A549 (cell line): Measurements from ENCODE around the gene CDK17. TPM values are rescaled to one million over a fixed set of nuclear protein-coding genes. Genes with fewer than 3 reads are reported as not detected.

Experiments used
- ATAC-seq, 2 experiments: fragments of 200-7000 bp in 1 of 2; fragments of >200 bp in 1 of 2; cut with Nextera tagmentation in 1 of 2; cut with Tn5 transposase in 1 of 2; 3 replicates each; pipeline versions ENCODE4 v1.8.0 to v1.9.1; 2018 to 2020; ENCODE audit warnings: mild to moderate bottlenecking in 1 of 2, moderate library complexity in 1 of 2
- CTCF ChIA-PET: fragments of 300-600 bp; sonication (Branson Sonifier 250); formaldehyde crosslinking; extraction: SDS; loops from one replicate; lab custom pipeline; 2021; ENCODE audit warnings: antibody characterized with exemption, inconsistent platforms; lab: Yijun Ruan, JAX
- POLR2A ChIA-PET: fragments of 350-600 bp; formaldehyde crosslinking; extraction: SDS; loops from one replicate; lab custom pipeline; 2021; ENCODE audit warnings: antibody characterized with exemption, inconsistent platforms; lab: Yijun Ruan, JAX
- DNase-seq, 2 experiments: peaks; one replicate each; pipeline versions ENCODE4 v3.0.0 to v3.0.0-alpha.2; 2011 to 2016; ENCODE audit warnings: low read depth in 1 of 2, low spot score in 1 of 2
- FAIRE-seq: peaks from 2 replicates; lab custom pipeline; 2011; peaks lifted over from hg19 to GRCh38; lab: Jason Lieb, UNC
- H3K27ac ChIP-seq, 2 experiments: fragments of >200 bp; sonication (Bioruptor Twin); formaldehyde crosslinking; 3 replicates each; pipeline ENCODE4 v1.5.1; 2016 to 2017
- H3K4me1 ChIP-seq: fragments of >200 bp; sonication (Bioruptor Twin); formaldehyde crosslinking; 3 replicates; pipeline ENCODE4 v1.6.1; 2016
- H3K4me2 ChIP-seq: fragments of >200 bp; sonication (Bioruptor Twin); formaldehyde crosslinking; 3 replicates; pipeline ENCODE4 v1.6.1; 2016
- H3K4me3 ChIP-seq: fragments of >200 bp; sonication (Bioruptor Twin); formaldehyde crosslinking; 3 replicates; pipeline ENCODE4 v1.5.1; 2016
- H3K9me3 ChIP-seq: fragments of >200 bp; sonication (Bioruptor Twin); formaldehyde crosslinking; 3 replicates; pipeline ENCODE4 v1.6.1; 2016
- CBX8 ChIP-seq: fragments of 200-600 bp; sonication (generic); IDR thresholded peaks from 2 replicates; pipeline ENCODE4 v1.6.1; 2016
- CHD2 ChIP-seq: fragments of 150-350 bp; IDR thresholded peaks from 2 replicates; pipeline ENCODE4 v1.6.1; 2014; ENCODE audit warnings: low read length; ENCODE audit not compliant: partially characterized antibody
- CHD4 ChIP-seq: fragments of 200-600 bp; sonication (generic); IDR thresholded peaks from 2 replicates; pipeline ENCODE4 v1.6.1; 2016; ENCODE audit warnings: antibody characterized with exemption, mild to moderate bottlenecking, borderline replicate concordance
- E2F6 ChIP-seq: IDR thresholded peaks from 2 replicates; pipeline ENCODE4 v1.6.1; 2012; ENCODE audit warnings: low read depth, borderline replicate concordance
- FOSL2 ChIP-seq, 2 experiments: fragments of 450-650 bp in 1 of 2; fragments of >200 bp in 1 of 2; sonication (Bioruptor Twin) in 1 of 2; formaldehyde crosslinking; IDR thresholded peaks; 2 replicates each; pipeline versions ENCODE4 v1.5.0 to v1.6.1; 2016 to 2020; ENCODE audit warnings: mild to moderate bottlenecking in 1 of 2, moderate library complexity in 1 of 2
- HOXA7 ChIP-seq: fragments of 250-450 bp; sonication (Bioruptor Pico); IDR thresholded peaks from 2 replicates; pipeline ENCODE4 v1.5.0; 2020; ENCODE audit warnings: mild to moderate bottlenecking, moderate library complexity
- HOXB13 ChIP-seq: fragments of 250-450 bp; sonication (Bioruptor Pico); IDR thresholded peaks from 2 replicates; pipeline ENCODE4 v1.5.0; 2020; ENCODE audit warnings: low read depth, mild to moderate bottlenecking, moderate library complexity
- KDM5A ChIP-seq: fragments of 200-600 bp; sonication (generic); IDR thresholded peaks from 2 replicates; pipeline ENCODE4 v1.6.1; 2016; ENCODE audit warnings: antibody characterized with exemption, mild to moderate bottlenecking
- MAZ ChIP-seq: fragments of 150-350 bp; IDR thresholded peaks from 2 replicates; pipeline ENCODE4 v1.6.1; 2014; ENCODE audit warnings: antibody characterized with exemption, low read depth, low read length, borderline replicate concordance
- NFE2L2 ChIP-seq: fragments of 150-350 bp; conservative IDR thresholded peaks from 2 replicates; pipeline ENCODE4 v1.6.1; 2014; ENCODE audit warnings: low read length
- NR3C1 ChIP-seq: fragments of >200 bp; sonication (Bioruptor Twin); formaldehyde crosslinking; IDR thresholded peaks from 3 replicates; pipeline ENCODE4 v1.6.1; 2017
- RCOR1 ChIP-seq: fragments of 150-350 bp; IDR thresholded peaks from 2 replicates; pipeline ENCODE4 v1.6.1; 2014; ENCODE audit warnings: antibody characterized with exemption, low read length, low read depth
- REST ChIP-seq: fragments of 200-600 bp; sonication (generic); IDR thresholded peaks from 2 replicates; pipeline ENCODE4 v1.6.1; 2016; ENCODE audit warnings: antibody characterized with exemption, mild to moderate bottlenecking, moderate library complexity
- RFX5 ChIP-seq: fragments of 450-650 bp; IDR thresholded peaks from 2 replicates; pipeline ENCODE4 v1.7.1; 2014; ENCODE audit warnings: antibody characterized with exemption, mild to moderate bottlenecking, moderate library complexity
- SMC3 ChIP-seq: fragments of >200 bp; sonication (Bioruptor Twin); formaldehyde crosslinking; IDR thresholded peaks from 3 replicates; pipeline ENCODE4 v1.6.1; 2018; ENCODE audit warnings: inconsistent platforms
- TP53 ChIP-seq: fragments of 250-450 bp; sonication (Bioruptor Pico); IDR thresholded peaks from 2 replicates; pipeline ENCODE4 v1.5.0; 2021; ENCODE audit warnings: mild to moderate bottlenecking, moderate library complexity
- ZC3H11A ChIP-seq: fragments of 450-650 bp; IDR thresholded peaks from 2 replicates; pipeline ENCODE4 v1.6.1; 2014; ENCODE audit warnings: antibody characterized with exemption, mild to moderate bottlenecking
- ZFP36 ChIP-seq: fragments of 450-650 bp; IDR thresholded peaks from 2 replicates; pipeline ENCODE4 v1.6.1; 2014; ENCODE audit warnings: borderline replicate concordance; ENCODE audit not compliant: partially characterized antibody
- ZNF302 ChIP-seq: fragments of 250-450 bp; sonication (Bioruptor Pico); IDR thresholded peaks from 2 replicates; pipeline ENCODE4 v1.9.0; 2021; ENCODE audit warnings: inconsistent platforms, mild to moderate bottlenecking, moderate library complexity
- WGBS: methylation state at CpG from one replicate; pipeline ENCODE4 v1.1.6; 2017; ENCODE audit errors: missing lambda C conversion rate; 5-methylcytosine and 5-hydroxymethylcytosine counted together
- polyA plus RNA-seq, 4 experiments: library from polyadenylated mRNA; depleted of rRNA in 3 of 4; stranded (reverse); fragments of >200 nt; fragmentation: RNase III in 1 of 4; extraction: RNeasy Plus Mini Kit Qiagen cat#74134 plus additional on column Dnase treatment in 1 of 4; gene quantifications; 2 replicates in 3 of 4; 3 replicates in 1 of 4; pipeline ENCODE4 v1.2.3, GENCODE V29; 2011 to 2017
- TF ChIP-seq, protein P1 (sequence below): fragments of 150-350 bp; IDR thresholded peaks from 2 replicates; pipeline ENCODE4 v1.6.1; 2014; ENCODE audit warnings: low read depth, mild to moderate bottlenecking, low read length

Gene CDK17
- polyA plus RNA-seq, 2 of the 4 experiments (the other 2 are of a cell fraction), result 11.4 to 43.5 TPM

DNA sequence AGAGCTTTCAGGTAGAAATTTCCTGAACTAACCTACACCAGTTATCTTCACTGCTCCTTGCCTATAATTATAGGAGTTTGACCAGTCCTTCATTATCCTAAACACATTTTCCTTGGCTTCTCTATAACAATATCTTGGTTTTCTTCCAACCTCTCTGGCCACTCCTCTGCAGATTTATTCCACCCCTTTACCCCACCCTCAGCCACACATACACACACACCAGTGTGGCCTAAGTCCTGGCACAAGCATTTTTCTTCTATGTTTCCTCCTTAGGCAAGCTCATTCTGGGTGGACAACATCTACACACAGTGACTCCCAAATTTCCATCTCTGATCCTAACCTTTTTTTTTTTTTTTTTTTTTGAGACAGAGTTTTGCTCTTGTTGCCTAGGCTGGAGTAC, 25.1 kb downstream of the CDK17 start (continued):
- no peak for TF ChIP-seq REST
- no peak for TF ChIP-seq FOSL2 (IDR thresholded peaks at IDR 0.05)
- no peak for TF ChIP-seq FOSL2 (CRISPR knock-in tag; IDR thresholded peaks at IDR 0.05)
- no peak for TF ChIP-seq MAZ

DNA sequence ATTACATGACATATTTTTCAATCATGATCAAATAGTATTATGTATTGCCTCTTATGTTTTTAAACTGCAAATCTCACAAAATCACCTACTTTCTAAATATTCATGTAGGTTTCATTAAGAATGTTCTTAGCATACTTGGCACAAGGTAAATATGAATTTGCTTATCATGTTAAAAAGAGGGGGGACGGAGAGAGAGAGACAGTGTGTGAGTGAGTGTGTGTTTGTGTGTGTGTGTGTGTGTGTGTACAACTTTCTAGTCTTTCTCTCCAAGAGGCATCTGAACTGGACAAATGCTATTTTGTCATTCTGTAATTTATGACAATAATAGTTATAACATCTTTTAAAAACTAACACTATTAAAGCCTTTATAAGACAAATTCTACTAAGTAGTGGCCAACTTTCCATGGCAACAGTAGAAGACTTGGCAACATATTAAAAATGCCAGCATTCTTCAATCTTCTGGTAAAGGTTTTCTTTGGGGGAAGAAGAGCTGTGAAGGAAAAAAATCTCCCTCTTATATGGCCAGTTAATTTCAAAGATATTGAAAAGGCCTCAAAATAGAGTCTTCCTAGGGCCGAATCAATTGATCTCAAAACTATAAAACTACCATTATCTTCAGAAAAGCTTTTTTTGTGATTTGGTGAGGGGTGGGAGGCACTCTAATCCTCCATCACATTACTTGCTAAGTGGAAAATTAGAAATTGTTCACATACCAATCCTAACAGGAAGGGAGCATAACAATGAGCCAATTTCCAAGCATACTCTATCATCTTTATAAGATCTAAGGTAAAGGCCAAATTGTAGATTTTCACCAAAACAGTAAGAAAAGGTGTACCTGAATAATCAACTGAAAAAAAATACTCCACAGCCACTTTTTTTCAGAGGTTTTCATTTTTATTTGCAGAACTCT, 28.2 kb downstream of the CDK17 start:
- FAIRE-seq, result no peak
- no peak overlapping the region for H3K4me3 ChIP-seq
- no peak for ATAC-seq
- H3K27ac ChIP-seq, result no peak overlapping the region
- ChIA-PET POLR2A (no interaction called here), CTCF (interaction anchor here (1.7 kb wide), 1 partner anchor 15 kb away, joined by 3 read pairs; no protein-coding TSS in a partner anchor)
- WGBS, result 87% methylated on average over 2 of the region's 2 CpGs
- TF ChIP-seq NFE2L2 (no peak), SMC3 (no peak), ZC3H11A (no peak), HOXA7 (CRISPR knock-in tag) (no peak), HOXB13 (CRISPR knock-in tag) (no peak), KDM5A (no peak), E2F6 (no peak), CHD2 (no peak), ZFP36 (no peak)
- TF ChIP-seq, protein P1, sequence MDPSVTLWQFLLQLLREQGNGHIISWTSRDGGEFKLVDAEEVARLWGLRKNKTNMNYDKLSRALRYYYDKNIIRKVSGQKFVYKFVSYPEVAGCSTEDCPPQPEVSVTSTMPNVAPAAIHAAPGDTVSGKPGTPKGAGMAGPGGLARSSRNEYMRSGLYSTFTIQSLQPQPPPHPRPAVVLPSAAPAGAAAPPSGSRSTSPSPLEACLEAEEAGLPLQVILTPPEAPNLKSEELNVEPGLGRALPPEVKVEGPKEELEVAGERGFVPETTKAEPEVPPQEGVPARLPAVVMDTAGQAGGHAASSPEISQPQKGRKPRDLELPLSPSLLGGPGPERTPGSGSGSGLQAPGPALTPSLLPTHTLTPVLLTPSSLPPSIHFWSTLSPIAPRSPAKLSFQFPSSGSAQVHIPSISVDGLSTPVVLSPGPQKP, result no peak
- no peaks in the 10 kb centered on the region for H3K9me3 ChIP-seq
- DNase-seq, result no peak
- H3K4me1 ChIP-seq, result peaks cover 7% of the 10 kb centered on the region; the same call in 1 of the 3 replicates
- H3K4me2 ChIP-seq, result no peak overlapping the region

- H3K27ac ChIP-seq, result no peak overlapping the region
- no peak for TF ChIP-seq CHD4
- TF ChIP-seq, protein P1, result no peak
- TF ChIP-seq CBX8, result no peak
- no peak for TF ChIP-seq RFX5
- no peak for TF ChIP-seq ZNF302
- TF ChIP-seq RCOR1, result no peak
- TF ChIP-seq NR3C1, result no peak
- no peak for TF ChIP-seq TP53 (CRISPR knock-in tag)
- no peak for TF ChIP-seq E2F6
- no peak for TF ChIP-seq REST
- TF ChIP-seq NFE2L2, result no peak
- H3K4me2 ChIP-seq, result no peak overlapping the region
- POLR2A ChIA-PET, result no interaction called here
- CTCF ChIA-PET, result no interaction called here
- peaks cover 7% of the 10 kb centered on the region; the same call in 1 of the 3 replicates for H3K4me1 ChIP-seq
- no peaks in the 10 kb centered on the region for H3K9me3 ChIP-seq
- no peak overlapping the region for H3K4me3 ChIP-seq
- DNase-seq (no peak), FAIRE-seq (no peak), ATAC-seq (no peak)
- 84% methylated on average over 5 of the region's 5 CpGs for WGBS
These were observed 29.0 kb downstream of the CDK17 start for GRCh38 chr12:96371138-96371789.
